RWPE2 (cell line): ENCODE data around the gene CREB3L2.
A peak's percentile ranks its signal among the peaks of the same experiment; 100 is the strongest.

Experiments
- ATAC-seq: fragments of 200-7000 bp; cut with Tn5 transposase; 3 replicates; pipeline ENCODE4 v1.9.1; 2021; ENCODE audit warnings: low read depth
- DNase-seq: peaks from one replicate; pipeline ENCODE4 v3.0.0-alpha.2; 2020; ENCODE audit warnings: low spot score
- H3K27ac ChIP-seq: fragments of 450-650 bp; 2 replicates; pipeline ENCODE4 v1.5.1; 2017; ENCODE audit warnings: mild to moderate bottlenecking; ENCODE audit not compliant: poor library complexity, severe bottlenecking
- H3K27me3 ChIP-seq: fragments of 250-450 bp; sonication (Bioruptor Pico); 2 replicates; pipeline ENCODE4 v1.5.1; 2021; ENCODE audit warnings: mild to moderate bottlenecking, moderate library complexity; ENCODE audit not compliant: insufficient read depth, poor library complexity, severe bottlenecking
- H3K36me3 ChIP-seq: fragments of 250-450 bp; sonication (Bioruptor Pico); 2 replicates; pipeline ENCODE4 v1.5.1; 2020; ENCODE audit warnings: low read depth, mild to moderate bottlenecking, moderate library complexity
- H3K4me1 ChIP-seq: fragments of 250-450 bp; sonication (Bioruptor Pico); 2 replicates; pipeline ENCODE4 v1.5.1; 2021; ENCODE audit warnings: mild to moderate bottlenecking, moderate library complexity; ENCODE audit not compliant: insufficient read depth, poor library complexity, severe bottlenecking
- H3K4me3 ChIP-seq: fragments of 250-450 bp; sonication (Bioruptor Pico); 2 replicates; pipeline ENCODE4 v1.5.1; 2021; ENCODE audit warnings: mild to moderate bottlenecking, moderate library complexity; ENCODE audit not compliant: severe bottlenecking
- H3K9me3 ChIP-seq: fragments of 250-450 bp; sonication (Bioruptor Pico); 2 replicates; pipeline ENCODE4 v1.5.1; 2021; ENCODE audit warnings: mild to moderate bottlenecking, moderate library complexity; ENCODE audit not compliant: severe bottlenecking
- TF ChIP-seq, protein P1 (sequence below): fragments of 450-650 bp; IDR thresholded peaks from one replicate; pipeline ENCODE4 v1.5.1; 2017; ENCODE audit warnings: mild to moderate bottlenecking, moderate library complexity; ENCODE audit not compliant: poor library complexity, severe bottlenecking

The CREB3L2 gene

GRCh38 chr7:137989590-137989989, 12.3 kb downstream of the CREB3L2 start:
- H3K27me3 ChIP-seq = no peaks in the 10 kb centered on the region
- TF ChIP-seq, protein P1, sequence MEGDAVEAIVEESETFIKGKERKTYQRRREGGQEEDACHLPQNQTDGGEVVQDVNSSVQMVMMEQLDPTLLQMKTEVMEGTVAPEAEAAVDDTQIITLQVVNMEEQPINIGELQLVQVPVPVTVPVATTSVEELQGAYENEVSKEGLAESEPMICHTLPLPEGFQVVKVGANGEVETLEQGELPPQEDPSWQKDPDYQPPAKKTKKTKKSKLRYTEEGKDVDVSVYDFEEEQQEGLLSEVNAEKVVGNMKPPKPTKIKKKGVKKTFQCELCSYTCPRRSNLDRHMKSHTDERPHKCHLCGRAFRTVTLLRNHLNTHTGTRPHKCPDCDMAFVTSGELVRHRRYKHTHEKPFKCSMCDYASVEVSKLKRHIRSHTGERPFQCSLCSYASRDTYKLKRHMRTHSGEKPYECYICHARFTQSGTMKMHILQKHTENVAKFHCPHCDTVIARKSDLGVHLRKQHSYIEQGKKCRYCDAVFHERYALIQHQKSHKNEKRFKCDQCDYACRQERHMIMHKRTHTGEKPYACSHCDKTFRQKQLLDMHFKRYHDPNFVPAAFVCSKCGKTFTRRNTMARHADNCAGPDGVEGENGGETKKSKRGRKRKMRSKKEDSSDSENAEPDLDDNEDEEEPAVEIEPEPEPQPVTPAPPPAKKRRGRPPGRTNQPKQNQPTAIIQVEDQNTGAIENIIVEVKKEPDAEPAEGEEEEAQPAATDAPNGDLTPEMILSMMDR = no peak
- peak overlapping the region; percentile 92 for H3K27ac ChIP-seq
- H3K4me1 ChIP-seq = peaks cover 40% of the 10 kb centered on the region
- DNase-seq (no peak), ATAC-seq (no peak)
- no peaks in the 10 kb centered on the region for H3K36me3 ChIP-seq
- H3K4me3 ChIP-seq = no peak overlapping the region
- no peaks in the 10 kb centered on the region for H3K9me3 ChIP-seq

DNA sequence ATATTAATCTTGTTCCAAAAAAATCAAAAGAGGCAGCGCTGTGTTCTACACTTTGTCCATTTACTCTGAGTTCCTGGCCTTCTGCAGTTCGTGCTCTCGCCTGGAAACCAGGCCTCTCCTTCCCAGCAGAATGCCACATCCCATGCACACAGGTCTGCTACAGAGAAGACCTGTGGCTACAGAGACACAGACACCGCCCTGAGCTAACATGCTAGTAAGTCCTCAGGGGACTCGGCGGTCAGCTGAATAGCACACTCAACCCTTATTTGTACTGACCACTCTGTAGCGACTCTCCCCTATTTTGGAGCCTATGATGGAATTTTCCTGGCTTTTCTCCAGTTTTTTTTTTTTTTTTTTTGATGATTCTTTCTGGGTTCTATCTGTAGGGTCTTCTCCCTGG, 12.8 kb downstream of the CREB3L2 start:
- peaks cover 40% of the 10 kb centered on the region for H3K4me1 ChIP-seq
- H3K36me3 ChIP-seq = no peaks in the 10 kb centered on the region
- no peak overlapping the region for H3K4me3 ChIP-seq
- H3K9me3 ChIP-seq = no peaks in the 10 kb centered on the region
- no peak for DNase-seq
- peak overlapping the region; percentile 92 for H3K27ac ChIP-seq
- ATAC-seq = no peak
- no peaks in the 10 kb centered on the region for H3K27me3 ChIP-seq
- TF ChIP-seq, protein P1 = no peak

- Histone ChIP-seq H3K9me3 (no peaks in the 10 kb centered on the region), H3K4me1 (peaks cover 35% of the 10 kb centered on the region), H3K36me3 (no peaks in the 10 kb centered on the region), H3K27me3 (no peaks in the 10 kb centered on the region), H3K27ac (no peak overlapping the region), H3K4me3 (no peak overlapping the region)
- TF ChIP-seq, protein P1 = no peak
- no peak for ATAC-seq
- DNase-seq = no peak
Observed at GRCh38 chr7:137987968-137988367, 13.9 kb downstream of the CREB3L2 start.

- Histone ChIP-seq H3K4me1 (peaks cover 32% of the 10 kb centered on the region), H3K27me3 (no peaks in the 10 kb centered on the region), H3K9me3 (no peaks in the 10 kb centered on the region), H3K27ac (no peak overlapping the region), H3K36me3 (no peaks in the 10 kb centered on the region), H3K4me3 (no peak overlapping the region)
- TF ChIP-seq, protein P1 = no peak
- ATAC-seq = no peak
- no peak for DNase-seq
Observed at GRCh38 chr7:137987563-137987962, 14.3 kb downstream of the CREB3L2 start.

GRCh38 chr7:137987018-137987349, 14.9 kb downstream of the CREB3L2 start:
- DNase-seq = no peak
- Histone ChIP-seq H3K36me3 (no peaks in the 10 kb centered on the region), H3K27ac (no peak overlapping the region), H3K9me3 (no peaks in the 10 kb centered on the region), H3K4me3 (no peak overlapping the region), H3K4me1 (peaks cover 27% of the 10 kb centered on the region), H3K27me3 (no peaks in the 10 kb centered on the region)
- TF ChIP-seq, protein P1 = no peak
- no peak for ATAC-seq
